HG03175 (cell line): ENCODE results near the gene HS6ST1.

ENCODE experiments used
- ATAC-seq: cut with Tn5 transposase; IDR thresholded peaks from one replicate; pipeline ENCODE4 v1.9.1; 2021; ENCODE audit warnings: mild to moderate bottlenecking, moderate library complexity; ENCODE audit not compliant: unreplicated experiment

HS6ST1 gene

GRCh38 chr2:128318776-128319464 lies at the start of gene HS6ST1:
HS6ST1 (minus strand) TSS chr2:128318868; CDS start chr2:128318563, 305 bp downstream.
- peak; percentile 72 for ATAC-seq

GRCh38 chr2:128367601-128368359 lies 49.1 kb upstream of the HS6ST1 start:
- no peak for ATAC-seq

- ATAC-seq = no peak
Observed at GRCh38 chr2:128366713-128367511, 48.2 kb upstream of the HS6ST1 start.

GRCh38 chr2:128365217-128365905 lies 46.7 kb upstream of the HS6ST1 start:
- no peak for ATAC-seq

GRCh38 chr2:128364441-128364911 lies 45.8 kb upstream of the HS6ST1 start:
- ATAC-seq = no peak

- ATAC-seq = no peak
Observed at GRCh38 chr2:128363934-128364361, 45.3 kb upstream of the HS6ST1 start.

- no peak for ATAC-seq
Observed at GRCh38 chr2:128362889-128363228, 44.2 kb upstream of the HS6ST1 start.

- no peak for ATAC-seq
Observed at GRCh38 chr2:128362176-128362888, 43.7 kb upstream of the HS6ST1 start.

GRCh38 chr2:128361376-128362131 lies 42.9 kb upstream of the HS6ST1 start:
- ATAC-seq = no peak

- ATAC-seq = no peak
Observed at GRCh38 chr2:128360711-128361110, 42.0 kb upstream of the HS6ST1 start.

- no peak for ATAC-seq
Observed at GRCh38 chr2:128359841-128360240, 41.2 kb upstream of the HS6ST1 start.

GRCh38 chr2:128358941-128359731 lies 40.5 kb upstream of the HS6ST1 start:
- no peak for ATAC-seq

- ATAC-seq = no peak
Observed at GRCh38 chr2:128357506-128358370, 39.1 kb upstream of the HS6ST1 start.

- no peak for ATAC-seq
Observed at GRCh38 chr2:128356127-128356526, 37.5 kb upstream of the HS6ST1 start.

GRCh38 chr2:128354726-128355470 lies 36.2 kb upstream of the HS6ST1 start:
- no peak for ATAC-seq

- ATAC-seq = no peak
Observed at GRCh38 chr2:128354161-128354560, 35.5 kb upstream of the HS6ST1 start.

- no peak for ATAC-seq
Observed at GRCh38 chr2:128350736-128351135, 32.1 kb upstream of the HS6ST1 start.
